ENCODE data around the gene RALGPS1.

Gene RALGPS1

GRCh38 chr9:127022913-127023660 lies 108.5 kb downstream of the RALGPS1 start:
- DNase-seq (ENCODE audit: low read depth): no peak

DNA sequence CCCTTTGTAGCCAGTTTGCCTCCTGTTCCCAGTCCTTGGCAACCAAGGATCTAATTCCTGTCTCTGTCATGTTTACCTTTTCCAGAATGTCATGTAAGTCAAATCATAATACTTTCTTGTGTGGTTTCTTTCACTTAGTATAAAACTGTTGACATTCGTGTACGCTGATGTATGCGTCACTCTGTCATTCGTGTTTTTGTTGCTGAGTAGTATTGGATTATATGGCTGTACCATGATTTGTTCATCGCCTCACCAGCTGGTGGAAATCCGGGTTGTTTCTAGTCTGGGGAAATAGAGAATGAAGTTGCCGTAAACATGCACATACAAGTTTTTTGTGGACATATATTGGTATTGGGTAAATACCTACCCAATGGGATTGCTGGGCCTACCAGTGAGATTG lies 110.5 kb downstream of the RALGPS1 start:
- DNase-seq (ENCODE audit: low read depth): no peak

DNA sequence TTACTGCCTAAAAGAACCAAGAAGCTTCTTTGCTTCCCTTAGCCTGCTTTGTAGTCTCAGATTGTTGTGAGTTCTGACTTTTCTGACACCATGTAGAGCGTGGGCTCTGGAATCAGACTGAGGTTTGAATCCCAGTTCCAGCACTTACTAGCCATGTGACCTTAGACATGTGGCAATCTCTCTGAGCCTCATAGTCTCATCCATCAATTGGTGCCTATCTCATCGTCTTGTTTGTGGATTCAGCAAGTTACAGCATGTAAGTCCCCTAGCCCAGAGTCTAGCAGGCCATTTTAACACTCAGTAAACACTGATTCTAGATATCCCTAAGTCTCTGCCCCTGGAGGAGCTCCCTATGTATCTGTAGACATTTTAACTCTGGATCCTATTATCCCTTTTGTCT lies 113.1 kb downstream of the RALGPS1 start:
- DNase-seq (ENCODE audit: low read depth): no peak

- no peak for DNase-seq (ENCODE audit: low read depth)
These were observed 115.0 kb downstream of the RALGPS1 start for GRCh38 chr9:127029548-127029947.

DNA sequence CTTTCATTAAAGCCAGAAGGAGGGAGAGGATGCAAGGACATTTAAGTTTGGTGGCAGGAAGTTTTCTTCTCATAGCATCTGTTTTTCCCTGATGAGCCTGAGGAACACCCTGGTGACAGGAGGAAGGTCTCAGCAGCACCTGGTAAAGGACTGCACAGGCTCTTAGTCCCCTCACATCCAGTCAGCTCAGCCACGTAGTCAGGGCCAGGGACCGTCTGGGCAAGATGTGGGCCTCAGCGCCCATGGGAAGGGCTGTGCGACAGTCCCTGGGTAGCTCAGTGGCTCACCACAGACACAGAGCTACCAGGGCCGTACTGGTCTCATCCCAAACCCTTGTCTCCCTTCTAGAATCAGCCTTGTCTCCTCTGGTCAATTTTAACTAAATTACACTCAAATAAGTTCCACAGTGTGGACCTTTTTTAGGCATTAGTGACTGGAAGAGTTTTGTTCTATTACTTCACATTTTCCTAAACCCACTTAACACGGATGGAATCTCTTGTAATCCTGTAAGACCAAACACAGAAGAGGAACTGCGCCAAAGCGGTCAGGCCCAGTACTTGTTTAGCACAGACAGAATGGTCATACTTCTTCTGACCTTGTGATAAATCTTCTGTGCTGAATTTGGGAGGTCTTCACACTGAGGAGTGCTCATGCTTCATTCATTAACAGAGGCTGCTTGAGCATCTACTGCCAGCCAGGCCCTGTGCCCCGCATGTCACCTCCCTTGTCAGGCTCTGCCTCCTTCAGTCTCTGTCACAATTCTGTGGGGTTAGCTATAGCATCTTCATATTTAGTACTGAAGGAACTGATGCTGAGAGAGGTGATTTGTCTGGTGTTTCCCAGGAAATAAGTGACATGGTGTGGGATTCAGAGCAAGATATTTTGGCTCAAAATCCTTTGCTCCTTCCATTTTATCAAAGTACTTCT lies 116.5 kb downstream of the RALGPS1 start:
- no peak for DNase-seq (ENCODE audit: low read depth)

GRCh38 chr9:127032256-127032655 lies 117.7 kb downstream of the RALGPS1 start:
- no peak for DNase-seq (ENCODE audit: low read depth)

DNA sequence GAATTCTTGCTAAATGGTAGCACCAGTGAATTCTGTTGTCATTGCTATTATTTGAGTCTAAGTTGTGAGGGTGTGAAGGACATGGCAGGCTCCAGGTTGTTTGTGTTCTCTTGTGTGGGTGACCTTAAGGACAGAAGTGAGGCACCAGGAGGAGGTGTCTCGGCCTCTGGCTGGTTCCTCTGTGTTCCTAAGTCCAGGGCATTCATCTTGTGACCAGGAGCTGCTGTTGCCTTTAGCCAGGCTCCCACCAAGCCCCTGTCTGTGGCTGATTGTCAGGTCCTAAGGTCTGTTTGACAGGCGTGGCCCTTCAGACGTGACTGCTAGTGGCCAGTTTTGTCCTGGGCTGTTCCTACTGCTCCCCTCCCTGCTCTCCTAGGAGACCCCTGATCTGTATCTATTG lies 118.5 kb downstream of the RALGPS1 start:
- DNase-seq (ENCODE audit: low read depth): no peak

DNA sequence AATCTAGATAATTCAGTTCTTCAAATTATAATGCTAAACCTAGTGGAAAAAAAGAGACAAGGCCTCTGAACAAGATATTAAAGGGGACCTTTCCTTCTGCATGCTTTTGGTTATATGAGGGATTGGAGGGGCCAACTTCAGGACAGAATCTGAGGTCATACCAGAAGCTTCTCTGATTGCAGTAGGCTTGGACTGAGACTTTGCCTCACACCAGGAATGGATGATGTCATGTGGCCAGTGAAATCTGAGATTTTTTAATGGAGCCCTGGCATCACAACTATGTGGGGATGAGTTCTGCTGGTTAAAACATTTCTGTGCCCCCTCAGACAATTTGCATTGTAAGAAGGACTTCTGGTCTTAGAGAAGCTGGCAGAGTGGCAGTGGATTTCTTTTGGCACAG lies 119.2 kb downstream of the RALGPS1 start:
- DNase-seq (ENCODE audit: low read depth): no peak

- DNase-seq (ENCODE audit: low read depth): no peak
These were observed 120.1 kb downstream of the RALGPS1 start for GRCh38 chr9:127034691-127035090.

GRCh38 chr9:127035423-127035822 lies 120.8 kb downstream of the RALGPS1 start:
- no peak for DNase-seq (ENCODE audit: low read depth)

- no peak for DNase-seq (ENCODE audit: low read depth)
These were observed 121.4 kb downstream of the RALGPS1 start for GRCh38 chr9:127035948-127036347.

- no peak for DNase-seq (ENCODE audit: low read depth)
These were observed 121.9 kb downstream of the RALGPS1 start for GRCh38 chr9:127036437-127036836.

DNA sequence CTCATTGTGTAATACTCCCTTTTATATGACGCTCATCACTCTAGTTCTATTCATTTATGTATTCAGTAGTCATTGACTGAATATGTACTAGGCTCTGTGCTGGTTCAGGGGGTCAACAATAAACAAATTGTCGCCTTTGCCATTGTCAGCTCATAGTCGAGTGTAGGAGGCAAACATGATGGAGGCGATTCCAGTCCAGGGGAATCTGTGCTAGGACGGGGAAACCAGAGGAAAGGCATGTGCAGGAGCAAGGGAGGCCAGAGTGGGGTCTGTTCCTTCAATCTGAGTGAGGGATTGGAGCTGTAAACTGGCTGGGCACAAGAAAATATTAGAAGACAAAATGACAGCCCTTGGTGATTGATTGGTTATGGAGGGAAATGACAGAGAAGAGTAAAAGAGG lies 123.9 kb downstream of the RALGPS1 start:
- DNase-seq (ENCODE audit: low read depth): no peak

- no peak for DNase-seq (ENCODE audit: low read depth)
These were observed 124.9 kb downstream of the RALGPS1 start for GRCh38 chr9:127039492-127039891.

DNA sequence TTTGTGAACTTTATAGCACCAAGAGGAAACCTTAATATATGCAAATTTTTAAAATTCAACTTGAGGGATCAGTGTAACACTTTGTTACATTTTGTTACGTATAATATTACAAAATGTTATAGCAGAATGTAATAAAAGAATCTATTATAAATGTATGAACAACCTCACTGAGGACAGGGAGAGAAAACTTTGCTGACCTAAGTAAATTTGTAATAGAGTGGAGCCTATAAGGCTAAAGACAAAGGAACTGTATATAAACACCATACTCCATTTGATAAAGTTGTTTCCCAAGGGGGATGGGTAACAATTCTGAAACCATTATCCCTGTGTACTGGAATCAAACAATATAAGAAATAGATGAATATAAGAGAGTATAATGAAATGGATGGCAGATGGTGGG lies 130.6 kb downstream of the RALGPS1 start:
- no peak for DNase-seq (ENCODE audit: low read depth)

- no peak for DNase-seq (ENCODE audit: low read depth)
These were observed 133.4 kb downstream of the RALGPS1 start for GRCh38 chr9:127047971-127048370.

DNA sequence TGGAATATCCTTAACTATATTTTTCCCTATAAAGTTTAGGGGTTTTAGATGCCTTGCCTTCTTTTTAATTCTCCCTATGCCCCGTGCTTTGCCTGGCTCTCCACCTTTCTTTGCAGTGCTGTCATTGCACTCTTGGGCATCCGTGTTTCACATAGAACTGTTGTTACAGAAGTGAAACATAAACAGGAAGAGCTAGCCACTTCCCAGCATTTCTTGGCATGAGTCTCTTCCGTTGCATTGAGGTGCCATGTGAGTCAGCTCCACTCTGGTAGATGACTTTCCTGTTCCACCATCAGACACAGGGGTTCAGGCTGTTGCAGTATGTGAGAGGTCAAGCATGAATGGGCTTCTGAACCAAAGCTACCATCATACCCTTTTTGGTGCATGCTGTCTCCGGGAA lies 134.5 kb downstream of the RALGPS1 start:
- DNase-seq (ENCODE audit: low read depth): no peak

GRCh38 chr9:127049581-127049980 lies 135.0 kb downstream of the RALGPS1 start:
- no peak for DNase-seq (ENCODE audit: low read depth)

DNA sequence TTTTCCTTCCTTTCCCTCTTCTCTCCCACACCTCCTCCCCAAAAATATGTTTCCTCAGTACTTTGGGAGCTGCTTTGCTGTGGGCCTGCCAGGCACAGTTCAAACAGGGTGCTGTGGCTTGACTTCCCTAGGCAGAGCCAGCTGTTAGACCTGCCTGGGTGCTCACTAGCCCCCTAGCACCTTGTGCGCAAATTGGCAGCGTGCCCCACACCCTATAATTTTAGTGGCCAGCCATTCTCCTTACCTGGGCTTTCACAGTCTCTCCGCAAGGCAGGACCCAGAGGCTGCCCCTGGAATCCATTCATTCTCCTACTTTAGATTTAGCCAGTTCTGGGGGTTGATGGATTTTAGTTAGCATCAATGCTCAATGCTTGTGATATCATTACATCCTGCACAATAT lies 135.6 kb downstream of the RALGPS1 start:
- DNase-seq (ENCODE audit: low read depth): no peak

DNA sequence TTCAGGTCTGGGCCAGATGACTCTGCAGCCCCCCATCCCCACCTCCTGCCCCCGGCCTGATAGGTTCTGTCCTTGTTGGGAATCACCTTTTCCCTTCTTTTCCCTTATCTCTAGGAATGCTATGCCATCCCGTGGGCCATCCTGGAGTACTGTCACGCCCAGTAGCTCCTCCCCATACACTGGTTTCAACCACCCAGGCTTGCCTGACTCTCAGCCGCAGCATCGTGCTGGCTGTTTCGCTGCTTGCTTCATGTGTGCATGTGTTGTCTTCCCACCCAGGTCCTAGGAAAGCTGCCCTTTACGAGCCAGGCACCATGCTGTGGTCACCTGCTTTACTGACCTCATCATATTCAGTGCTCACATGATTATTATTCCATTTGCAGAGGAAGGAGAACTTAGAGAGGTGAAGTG lies 136.0 kb downstream of the RALGPS1 start:
- no peak for DNase-seq (ENCODE audit: low read depth)

DNA sequence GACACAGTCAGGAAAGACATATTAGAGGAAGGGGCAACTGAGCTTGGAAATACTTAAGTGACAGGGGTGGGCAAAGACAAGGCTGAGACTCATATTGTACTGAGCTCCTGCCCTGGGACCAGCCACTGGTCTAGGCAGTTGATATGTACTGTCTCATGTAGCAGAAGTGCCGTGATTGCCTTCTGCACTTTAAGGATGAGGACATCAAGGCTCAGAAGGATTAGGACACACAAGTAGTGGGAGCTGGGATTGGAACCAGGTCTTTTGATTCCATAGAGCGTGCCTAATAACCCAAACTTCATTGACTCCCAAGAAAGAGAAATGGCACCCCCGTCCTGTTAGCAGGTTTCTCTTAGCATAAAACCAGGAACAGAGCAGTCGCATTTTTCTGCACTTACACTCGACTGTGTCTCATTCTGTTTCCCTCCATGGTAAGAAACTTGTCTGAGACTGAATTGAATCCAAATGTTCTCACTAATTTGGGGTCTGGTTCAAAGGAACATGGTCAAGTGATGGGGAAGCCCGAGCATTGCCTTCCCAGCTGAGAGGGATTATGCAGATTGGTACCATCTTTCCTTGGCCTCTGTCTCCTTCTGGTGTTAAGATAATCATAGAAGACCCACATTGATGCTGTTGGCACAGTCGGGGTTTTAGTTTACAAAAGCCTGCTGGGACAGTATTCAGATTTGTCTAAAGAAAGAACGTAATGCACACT lies 137.5 kb downstream of the RALGPS1 start:
- no peak for DNase-seq (ENCODE audit: low read depth)

DNA sequence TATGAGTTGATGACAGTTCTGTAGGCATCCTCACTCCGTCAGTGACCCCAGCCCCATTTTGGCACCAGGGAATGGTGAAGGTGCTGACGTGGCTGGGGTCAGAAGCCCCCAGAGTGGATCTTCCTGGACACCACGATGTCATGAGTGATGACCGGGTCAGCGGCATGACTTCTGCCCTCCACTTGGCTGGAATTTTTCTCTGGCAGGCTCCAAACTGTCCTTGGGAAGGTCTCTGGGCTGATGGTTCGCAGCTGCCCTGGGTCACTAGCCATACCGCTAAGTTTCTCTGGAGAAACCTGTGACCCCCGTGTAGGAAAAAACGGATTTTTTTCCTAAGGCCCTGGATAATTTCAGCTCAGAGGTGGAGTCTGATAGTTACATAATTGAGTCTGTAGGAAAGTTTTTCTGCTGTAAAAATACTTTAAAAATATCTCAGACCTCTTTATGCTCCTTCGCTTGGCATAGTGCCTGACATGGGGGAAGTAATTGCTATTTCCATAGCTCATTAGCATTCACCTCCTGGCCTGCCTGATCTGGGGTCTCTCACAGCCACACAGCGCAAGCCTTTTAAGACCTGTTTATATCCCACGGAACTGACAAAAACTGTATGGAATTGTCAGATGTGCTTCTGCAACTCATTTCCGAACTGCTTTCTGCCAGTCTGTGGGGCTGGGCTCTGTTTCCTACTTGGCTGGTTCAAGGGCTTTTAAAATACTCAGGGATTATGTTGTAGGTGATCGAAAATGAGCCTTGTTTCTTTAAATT lies 138.7 kb downstream of the RALGPS1 start:
- no peak for DNase-seq (ENCODE audit: low read depth)

Measured in stimulated activated CD8-positive, alpha-beta memory T cell treated with anti-CD3 and anti-CD28 coated beads, Interleukin-12 subunit alpha, Interleukin-12 subunit beta, amount 100 ng/mL, for 4 hours (primary cell).